Duodenal mucosa (tissue), 2 donors: ENCODE measurements around the gene SLC25A4.

Experiments
- H3K27ac ChIP-seq: one replicate; pipeline ENCODE4 v1.7.0; 2013; ENCODE audit warnings: low read depth, low read length
- H3K27me3 ChIP-seq, 2 donors: one replicate each; pipeline ENCODE4 v1.7.0; 2013; ENCODE audit warnings: low read length in 2 of 2, control low read depth in 1 of 2; ENCODE audit not compliant: insufficient read depth in 2 of 2, control insufficient read depth in 1 of 2
- H3K36me3 ChIP-seq, 2 donors: one replicate each; pipeline ENCODE4 v1.7.0; 2013; ENCODE audit warnings: low read length in 2 of 2, control low read depth in 1 of 2; ENCODE audit not compliant: insufficient read depth in 2 of 2, control insufficient read depth in 1 of 2
- H3K4me1 ChIP-seq, 2 donors: one replicate each; pipeline ENCODE4 v1.7.0; 2013; ENCODE audit warnings: low read length in 2 of 2, control low read depth in 1 of 2; ENCODE audit not compliant: insufficient read depth in 2 of 2, control insufficient read depth in 1 of 2
- H3K4me3 ChIP-seq, 2 donors: one replicate each; pipeline ENCODE4 v1.7.0; 2013; ENCODE audit warnings: low read length in 2 of 2, low read depth in 1 of 2
- H3K9ac ChIP-seq, 2 donors: one replicate each; pipeline ENCODE4 v1.7.0; 2013; ENCODE audit warnings: low read length in 2 of 2, low read depth in 1 of 2
- H3K9me3 ChIP-seq, 2 donors: one replicate each; pipeline ENCODE4 v1.7.0; 2013; ENCODE audit warnings: low read length in 2 of 2, control low read depth in 1 of 2; ENCODE audit not compliant: control insufficient read depth in 1 of 2

Gene SLC25A4

DNA sequence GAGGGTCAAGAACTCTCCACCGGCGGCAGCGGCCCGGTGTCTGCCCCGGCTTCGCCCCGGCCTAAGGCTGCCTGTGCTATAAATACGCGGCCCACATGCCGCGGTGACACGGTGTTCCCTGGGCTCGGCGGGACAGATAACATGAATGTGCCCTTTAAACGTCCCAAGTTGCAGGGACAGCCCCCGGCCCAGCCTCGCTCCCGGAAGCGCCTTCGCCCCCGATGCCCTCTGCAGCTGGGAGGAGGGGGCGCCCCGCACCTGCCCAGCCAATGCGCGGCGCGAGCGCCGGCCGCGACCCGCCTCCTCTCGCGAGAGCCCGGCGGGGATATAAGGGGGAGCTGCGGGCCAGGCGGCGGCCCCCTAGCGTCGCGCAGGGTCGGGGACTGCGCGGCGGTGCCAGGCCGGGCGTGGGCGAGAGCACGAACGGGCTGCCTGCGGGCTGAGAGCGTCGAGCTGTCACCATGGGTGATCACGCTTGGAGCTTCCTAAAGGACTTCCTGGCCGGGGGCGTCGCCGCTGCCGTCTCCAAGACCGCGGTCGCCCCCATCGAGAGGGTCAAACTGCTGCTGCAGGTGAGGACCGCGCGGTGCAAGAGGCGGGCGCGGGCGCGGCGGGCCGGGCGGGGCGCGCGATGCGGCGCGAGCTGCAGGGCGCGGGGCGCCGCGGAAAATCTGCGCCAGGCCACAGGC is at the start of gene SLC25A4:
Gene SLC25A4 (plus strand): TSS at position 355 of the 689 bp plus-strand sequence. CDS start 107 bp downstream, at position 462.
- peaks cover 0 to 3% of the 10 kb centered on the region in 2 donors for H3K27me3 ChIP-seq
- peak within 1 kb of the TSS; percentile 57 to 69 for H3K9ac ChIP-seq
- H3K9me3 ChIP-seq = no peaks in the 10 kb centered on the region
- peak within 1 kb of the TSS; percentile 68 for H3K27ac ChIP-seq
- peaks cover 9 to 11% of the 10 kb centered on the region in 2 donors for H3K4me1 ChIP-seq
- peak within 1 kb of the TSS; percentile 76 to 78 for H3K4me3 ChIP-seq
- H3K36me3 ChIP-seq = peaks cover 0 to 3% of the 10 kb centered on the region in 2 donors

DNA sequence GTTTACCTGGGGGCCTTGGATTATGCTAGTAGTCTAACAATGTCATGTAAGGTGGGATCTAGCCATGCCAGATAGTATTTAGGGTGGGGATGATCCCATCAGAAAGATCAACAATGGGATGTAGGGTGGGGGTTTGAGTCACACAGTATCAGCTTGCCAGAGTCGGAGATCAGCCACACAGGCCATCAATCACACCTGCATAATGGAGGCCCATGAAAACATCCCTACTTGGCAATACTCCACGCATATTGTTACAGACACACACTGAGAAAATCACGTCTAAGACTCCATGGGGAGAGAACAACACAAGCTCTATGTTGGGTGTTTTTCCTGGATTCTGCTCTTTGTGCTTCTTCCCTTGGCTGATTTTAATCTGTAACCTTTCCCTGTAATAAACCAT is 49.5 kb upstream of the SLC25A4 start:
- Histone ChIP-seq H3K9me3 (no peaks in the 10 kb centered on the region), H3K27me3 (no peaks in the 10 kb centered on the region), H3K27ac (no peak overlapping the region), H3K36me3 (no peaks in the 10 kb centered on the region), H3K4me3 (no peak overlapping the region), H3K9ac (no peak overlapping the region), H3K4me1 (no peaks in the 10 kb centered on the region)

GRCh38 chr4:185096032-185096653 is 46.9 kb upstream of the SLC25A4 start:
- H3K9ac ChIP-seq = no peak overlapping the region
- no peak overlapping the region for H3K4me3 ChIP-seq
- H3K9me3 ChIP-seq = no peaks in the 10 kb centered on the region
- H3K27ac ChIP-seq = no peak overlapping the region
- no peaks in the 10 kb centered on the region for H3K4me1 ChIP-seq
- no peaks in the 10 kb centered on the region for H3K36me3 ChIP-seq
- no peaks in the 10 kb centered on the region for H3K27me3 ChIP-seq

DNA sequence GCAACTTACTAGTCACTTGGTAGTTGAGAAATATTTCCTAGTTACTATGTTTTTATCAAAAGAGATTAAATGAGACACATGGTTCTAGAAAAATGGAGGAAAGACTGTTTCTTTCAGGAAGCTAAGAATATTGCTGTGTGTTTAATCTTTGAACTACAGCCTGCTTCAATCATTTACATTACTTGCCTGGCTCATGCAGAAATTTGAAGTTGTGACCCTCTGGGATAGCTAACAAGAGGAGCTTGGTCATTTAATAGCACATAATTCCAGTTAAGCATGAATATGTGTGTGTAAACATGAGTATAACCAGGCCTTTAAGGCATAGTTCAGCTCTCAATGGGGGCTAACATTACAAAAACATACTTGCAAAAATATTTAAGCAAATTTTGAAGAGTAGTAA is 44.6 kb upstream of the SLC25A4 start:
- Histone ChIP-seq H3K36me3 (no peaks in the 10 kb centered on the region), H3K27me3 (no peaks in the 10 kb centered on the region), H3K4me3 (no peak overlapping the region), H3K9me3 (no peaks in the 10 kb centered on the region), H3K4me1 (no peaks in the 10 kb centered on the region), H3K27ac (no peak overlapping the region), H3K9ac (no peak overlapping the region)

DNA sequence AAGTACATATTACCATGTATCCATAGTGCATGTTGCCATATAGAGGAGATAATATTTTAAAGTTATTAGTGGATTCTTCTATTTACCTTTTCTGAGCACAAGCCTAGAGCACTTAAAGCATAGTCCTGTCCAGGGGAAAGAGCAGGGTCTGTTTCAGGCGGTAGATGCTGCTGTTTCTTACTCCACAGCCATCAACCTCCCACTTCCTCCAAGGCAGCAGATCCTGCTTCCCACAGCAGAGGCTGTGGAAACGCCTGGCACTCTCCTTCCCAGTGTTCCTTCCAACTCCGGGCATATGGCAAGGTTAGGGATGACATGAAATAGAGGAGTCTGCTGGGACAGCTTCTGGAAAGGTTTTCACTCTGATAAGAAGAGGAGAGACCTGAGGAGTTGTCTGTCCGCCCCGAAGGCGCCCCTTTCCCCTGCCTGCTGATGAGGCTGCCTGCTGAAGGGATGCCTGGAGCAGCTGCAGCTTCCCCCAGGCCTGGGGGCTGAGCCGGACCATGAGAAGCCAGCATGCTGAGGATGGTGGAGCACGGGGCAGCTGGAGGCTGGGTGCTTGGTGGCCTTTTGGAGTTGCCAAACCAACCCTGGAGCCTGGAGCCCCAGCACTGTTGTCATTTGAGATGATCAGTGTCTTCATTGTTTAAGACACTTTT is 43.9 kb upstream of the SLC25A4 start:
- Histone ChIP-seq H3K9ac (no peak overlapping the region), H3K27ac (no peak overlapping the region), H3K27me3 (no peaks in the 10 kb centered on the region), H3K36me3 (no peaks in the 10 kb centered on the region), H3K4me1 (no peaks in the 10 kb centered on the region), H3K4me3 (no peak overlapping the region), H3K9me3 (no peaks in the 10 kb centered on the region)

DNA sequence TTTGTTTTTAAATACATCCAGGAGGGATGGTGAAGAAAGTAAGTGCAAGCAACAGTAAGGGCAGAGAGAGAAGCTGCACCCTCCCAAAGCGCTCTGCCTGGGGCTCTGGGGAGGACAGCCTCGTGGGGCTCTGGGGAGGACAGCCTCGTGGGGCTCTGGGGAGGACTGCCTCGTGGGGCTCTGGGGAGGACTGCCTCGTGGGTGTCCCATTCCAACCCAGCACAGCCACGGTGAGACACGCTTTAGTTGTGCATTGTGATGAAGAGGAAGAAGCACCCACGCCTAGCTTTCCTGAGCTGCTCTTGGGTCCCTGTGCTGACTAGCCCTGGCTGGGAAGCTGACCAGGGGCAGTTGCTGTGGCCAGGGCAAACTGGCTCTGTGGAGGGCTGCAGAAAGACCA is 43.1 kb upstream of the SLC25A4 start:
- no peak overlapping the region for H3K4me3 ChIP-seq
- no peaks in the 10 kb centered on the region for H3K4me1 ChIP-seq
- H3K9ac ChIP-seq = no peak overlapping the region
- H3K27me3 ChIP-seq = no peaks in the 10 kb centered on the region
- no peak overlapping the region for H3K27ac ChIP-seq
- no peaks in the 10 kb centered on the region for H3K9me3 ChIP-seq
- no peaks in the 10 kb centered on the region for H3K36me3 ChIP-seq

GRCh38 chr4:185100423-185100822 is 42.6 kb upstream of the SLC25A4 start:
- no peak overlapping the region for H3K9ac ChIP-seq
- no peaks in the 10 kb centered on the region for H3K4me1 ChIP-seq
- no peak overlapping the region for H3K4me3 ChIP-seq
- no peaks in the 10 kb centered on the region for H3K27me3 ChIP-seq
- H3K36me3 ChIP-seq = no peaks in the 10 kb centered on the region
- no peaks in the 10 kb centered on the region for H3K9me3 ChIP-seq
- no peak overlapping the region for H3K27ac ChIP-seq

DNA sequence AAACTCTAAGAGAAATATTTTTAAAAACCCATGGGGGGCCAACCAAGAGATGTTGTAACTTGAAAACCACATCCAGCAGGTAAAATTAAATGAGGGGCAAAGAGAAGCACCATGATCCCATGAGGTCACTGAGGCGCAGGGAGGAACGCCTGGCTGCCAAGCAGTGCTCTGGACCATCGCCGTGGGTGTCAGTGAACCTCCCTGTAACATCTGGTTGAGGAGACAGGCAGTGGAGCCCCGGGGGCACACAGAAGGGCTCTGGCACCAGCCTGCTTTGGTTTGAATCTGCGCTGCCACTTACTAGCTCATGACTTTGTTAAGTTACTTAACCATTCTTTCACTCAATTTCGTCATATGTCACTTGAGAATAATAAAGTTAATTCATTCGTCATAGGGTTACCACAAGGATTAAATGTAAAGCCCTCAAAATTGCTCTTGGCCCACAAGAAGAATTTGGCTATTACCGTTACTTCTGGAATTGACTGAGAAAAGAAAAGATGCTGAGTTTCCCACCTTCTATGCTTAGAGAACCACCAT is 41.6 kb upstream of the SLC25A4 start:
- Histone ChIP-seq H3K27me3 (no peaks in the 10 kb centered on the region), H3K36me3 (no peaks in the 10 kb centered on the region), H3K4me1 (no peaks in the 10 kb centered on the region), H3K27ac (no peak overlapping the region), H3K4me3 (no peak overlapping the region), H3K9me3 (no peaks in the 10 kb centered on the region), H3K9ac (no peak overlapping the region)

DNA sequence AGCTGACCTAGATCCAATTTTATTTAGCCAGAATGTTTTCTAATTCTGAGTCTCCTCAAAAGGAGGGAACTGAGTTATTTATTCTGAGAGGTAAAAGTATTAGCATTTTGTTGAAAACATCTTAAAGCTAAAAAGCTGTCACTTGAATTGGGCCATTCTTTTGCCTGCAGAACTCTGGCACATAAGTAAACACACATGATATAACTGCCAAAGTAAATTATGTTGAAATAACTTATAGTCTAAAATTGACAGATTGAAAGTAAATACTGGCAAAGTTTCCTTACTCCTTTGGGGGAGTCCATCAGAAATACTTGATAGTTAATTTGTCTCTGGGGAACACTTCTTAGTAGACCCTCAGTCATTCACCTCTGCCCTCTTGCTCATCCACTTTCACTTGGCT is 38.3 kb upstream of the SLC25A4 start:
- no peaks in the 10 kb centered on the region for H3K36me3 ChIP-seq
- H3K27me3 ChIP-seq = no peaks in the 10 kb centered on the region
- H3K9me3 ChIP-seq = no peaks in the 10 kb centered on the region
- H3K4me3 ChIP-seq = no peak overlapping the region
- H3K4me1 ChIP-seq = peaks cover 6% of the 10 kb centered on the region in 2 donors
- no peak overlapping the region for H3K27ac ChIP-seq
- H3K9ac ChIP-seq = no peak overlapping the region

DNA sequence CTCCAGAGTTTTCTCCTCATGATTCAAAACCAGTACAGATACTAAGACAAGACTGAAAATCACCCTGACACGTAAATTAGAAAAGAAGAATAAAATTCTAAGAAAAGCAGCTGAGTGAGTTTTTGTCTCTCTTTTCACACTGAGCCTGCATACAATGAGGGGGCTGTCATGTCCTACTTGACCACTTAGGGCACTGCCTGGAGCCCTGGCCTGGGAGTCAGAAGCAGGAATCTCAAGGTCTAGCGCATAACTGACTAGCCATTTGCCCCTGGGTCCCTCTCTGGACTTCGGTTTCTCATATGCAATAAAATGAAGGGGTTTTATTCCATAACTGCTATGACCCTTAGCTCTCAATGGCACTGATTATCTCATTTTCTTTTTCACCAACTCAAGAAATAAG is 36.7 kb upstream of the SLC25A4 start:
- Histone ChIP-seq H3K4me1 (peaks cover 6 to 11% of the 10 kb centered on the region in 2 donors), H3K9me3 (no peaks in the 10 kb centered on the region), H3K9ac (no peak overlapping the region), H3K27ac (no peak overlapping the region), H3K36me3 (no peaks in the 10 kb centered on the region), H3K4me3 (no peak overlapping the region), H3K27me3 (no peaks in the 10 kb centered on the region)
